ENCODE data around the gene ASRGL1.

Gene ASRGL1

DNA sequence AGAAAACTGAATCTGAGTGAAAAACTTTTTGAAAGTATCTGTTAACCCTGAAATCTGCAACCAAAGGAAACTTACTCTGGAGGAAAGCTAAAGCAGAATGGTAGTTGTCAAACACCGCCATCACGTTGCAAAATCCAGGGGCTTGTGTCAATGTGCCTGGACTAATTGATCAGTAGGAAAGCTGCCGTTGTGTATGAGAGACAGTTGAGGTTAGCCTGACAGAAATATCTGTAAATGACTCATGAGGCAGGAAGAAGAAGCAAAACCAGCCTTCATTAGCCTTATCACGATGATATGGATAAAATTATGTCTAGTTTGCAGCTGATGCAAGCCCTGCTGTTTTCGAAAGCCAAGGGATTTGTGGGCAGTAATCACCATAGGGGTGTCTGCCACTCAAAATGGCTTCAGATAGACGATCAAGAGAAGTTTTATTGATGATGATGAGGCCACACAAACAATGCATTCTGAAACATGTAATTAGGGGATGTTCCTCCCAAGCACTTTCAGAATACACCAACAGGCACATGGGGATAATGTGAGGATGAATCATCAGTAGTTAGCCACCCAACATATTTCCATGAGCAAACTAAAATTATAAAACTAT lies 90.5 kb downstream of the ASRGL1 start:
- TF ChIP-seq, protein P1, sequence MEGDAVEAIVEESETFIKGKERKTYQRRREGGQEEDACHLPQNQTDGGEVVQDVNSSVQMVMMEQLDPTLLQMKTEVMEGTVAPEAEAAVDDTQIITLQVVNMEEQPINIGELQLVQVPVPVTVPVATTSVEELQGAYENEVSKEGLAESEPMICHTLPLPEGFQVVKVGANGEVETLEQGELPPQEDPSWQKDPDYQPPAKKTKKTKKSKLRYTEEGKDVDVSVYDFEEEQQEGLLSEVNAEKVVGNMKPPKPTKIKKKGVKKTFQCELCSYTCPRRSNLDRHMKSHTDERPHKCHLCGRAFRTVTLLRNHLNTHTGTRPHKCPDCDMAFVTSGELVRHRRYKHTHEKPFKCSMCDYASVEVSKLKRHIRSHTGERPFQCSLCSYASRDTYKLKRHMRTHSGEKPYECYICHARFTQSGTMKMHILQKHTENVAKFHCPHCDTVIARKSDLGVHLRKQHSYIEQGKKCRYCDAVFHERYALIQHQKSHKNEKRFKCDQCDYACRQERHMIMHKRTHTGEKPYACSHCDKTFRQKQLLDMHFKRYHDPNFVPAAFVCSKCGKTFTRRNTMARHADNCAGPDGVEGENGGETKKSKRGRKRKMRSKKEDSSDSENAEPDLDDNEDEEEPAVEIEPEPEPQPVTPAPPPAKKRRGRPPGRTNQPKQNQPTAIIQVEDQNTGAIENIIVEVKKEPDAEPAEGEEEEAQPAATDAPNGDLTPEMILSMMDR (IDR thresholded peaks at IDR 0.05; ENCODE audit: insufficient read depth, low read depth, low read length, missing control alignments) = no peak
- no peak overlapping the region for H3K4me3 ChIP-seq (ENCODE audit: low read length)
- DNase-seq (ENCODE audit: low read depth) = no peak

GRCh38 chr11:62428871-62429560 lies 91.8 kb downstream of the ASRGL1 start:
- TF ChIP-seq, protein P1 (IDR thresholded peaks at IDR 0.05; ENCODE audit: insufficient read depth, low read depth, low read length, missing control alignments) = no peak
- H3K4me3 ChIP-seq (ENCODE audit: low read length) = no peak overlapping the region
- no peak for DNase-seq (ENCODE audit: low read depth)

DNA sequence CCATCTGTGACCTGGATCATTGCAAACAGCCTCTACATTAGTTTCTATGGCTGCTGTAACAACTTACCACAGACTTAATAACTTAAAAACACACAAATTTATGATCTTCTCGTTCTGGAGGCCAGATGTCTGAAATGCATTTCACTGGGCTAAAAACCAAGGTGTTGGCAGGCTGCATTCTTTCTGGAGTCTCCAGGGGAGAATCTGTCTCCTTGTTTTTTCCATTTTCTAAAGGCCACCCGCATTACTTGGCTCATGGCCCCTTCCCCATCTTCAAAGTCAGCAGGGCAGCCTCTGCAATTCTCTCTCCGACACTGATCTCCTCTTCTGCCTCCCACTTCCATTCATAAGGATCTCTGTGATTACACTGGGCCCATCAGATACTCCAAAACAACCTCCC lies 93.2 kb downstream of the ASRGL1 start:
- TF ChIP-seq, protein P1 (IDR thresholded peaks at IDR 0.05; ENCODE audit: insufficient read depth, low read depth, low read length, missing control alignments) = no peak
- H3K4me3 ChIP-seq (ENCODE audit: low read length) = no peak overlapping the region
- no peak for DNase-seq (ENCODE audit: low read depth)

GRCh38 chr11:62431171-62431901 lies 94.1 kb downstream of the ASRGL1 start:
- no peak for DNase-seq (ENCODE audit: low read depth)
- TF ChIP-seq, protein P1 (IDR thresholded peaks at IDR 0.05; ENCODE audit: insufficient read depth, low read depth, low read length, missing control alignments) = no peak
- H3K4me3 ChIP-seq (ENCODE audit: low read length) = no peak overlapping the region

DNA sequence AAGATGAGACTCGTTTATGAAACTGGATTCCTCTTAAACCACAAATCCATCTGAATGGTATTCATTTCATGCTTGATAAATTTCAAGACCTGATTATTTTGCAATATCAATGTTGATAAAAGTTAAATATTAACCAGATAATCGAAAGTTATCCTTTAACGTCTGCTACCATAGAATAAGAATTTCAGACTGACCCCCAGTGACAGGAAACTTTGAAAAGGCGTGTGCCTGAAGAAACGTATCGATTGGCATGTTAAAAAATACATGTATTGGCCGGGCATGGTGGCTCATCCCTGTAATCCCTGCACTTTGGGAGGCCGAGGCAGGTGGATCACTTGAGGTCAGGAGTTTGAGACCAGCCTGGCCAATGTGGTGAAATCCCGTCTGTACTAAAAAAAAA lies 95.4 kb downstream of the ASRGL1 start:
- TF ChIP-seq, protein P1 (IDR thresholded peaks at IDR 0.05; ENCODE audit: insufficient read depth, low read depth, low read length, missing control alignments) = no peak
- DNase-seq (ENCODE audit: low read depth) = no peak
- H3K4me3 ChIP-seq (ENCODE audit: low read length) = no peak overlapping the region

- TF ChIP-seq, protein P1 (IDR thresholded peaks at IDR 0.05; ENCODE audit: insufficient read depth, low read depth, low read length, missing control alignments) = no peak
- DNase-seq (ENCODE audit: low read depth) = no peak
- H3K4me3 ChIP-seq (ENCODE audit: low read length) = no peak overlapping the region
Observed at GRCh38 chr11:62433141-62433903, 96.1 kb downstream of the ASRGL1 start.
